Keratinocyte (primary cell): ENCODE results near the gene HOMER1. TPM values are rescaled to one million over a fixed set of nuclear protein-coding genes. Genes with fewer than 3 reads are reported as not detected.

Experiments
- DNase-seq: peaks from one replicate; pipeline ENCODE4 v3.0.0-alpha.2; 2011; ENCODE audit warnings: low read depth, missing footprints, low spot score
- FAIRE-seq: peaks from 2 replicates; lab custom pipeline; 2011; peaks lifted over from hg19 to GRCh38; lab: Jason Lieb, UNC
- H2AFZ ChIP-seq: 2 replicates; pipeline ENCODE4 v1.6.0; 2012; ENCODE audit warnings: low read length, control low read depth, inconsistent platforms; ENCODE audit not compliant: control insufficient read depth
- H3K27ac ChIP-seq: 2 replicates; pipeline ENCODE4 v1.5.1; 2011; ENCODE audit warnings: low read length; ENCODE audit not compliant: control insufficient read depth, insufficient read depth
- H3K27me3 ChIP-seq: 3 replicates; pipeline ENCODE4 v1.6.0; 2011; ENCODE audit warnings: low read length; ENCODE audit not compliant: control insufficient read depth, insufficient read depth; ENCODE audit errors: extremely low read depth
- H3K36me3 ChIP-seq, 2 experiments: 2 replicates in 1 of 2; 3 replicates in 1 of 2; pipeline ENCODE4 v1.5.1; 2011; ENCODE audit warnings: low read length in 2 of 2, mild to moderate bottlenecking in 1 of 2; ENCODE audit not compliant: control insufficient read depth in 2 of 2, insufficient read depth in 2 of 2; ENCODE audit errors: extremely low read depth in 1 of 2
- H3K4me1 ChIP-seq: 3 replicates; pipeline ENCODE4 v1.5.1; 2011; ENCODE audit warnings: low read length; ENCODE audit not compliant: control insufficient read depth, insufficient read depth; ENCODE audit errors: extremely low read depth
- H3K4me2 ChIP-seq: 3 replicates; pipeline ENCODE4 v1.6.0; 2011; ENCODE audit warnings: low read depth, low read length; ENCODE audit not compliant: control insufficient read depth, insufficient read depth; ENCODE audit errors: extremely low read depth
- H3K4me3 ChIP-seq, 3 experiments: fragments of 200-600 bp in 1 of 3; sonication (generic) in 1 of 3; 2 replicates in 2 of 3; 3 replicates in 1 of 3; pipeline ENCODE4 v1.5.1; 2011 to 2016; ENCODE audit warnings: low read length in 3 of 3, mild to moderate bottlenecking in 3 of 3, control low read depth in 2 of 3, inconsistent platforms in 1 of 3, low read depth in 1 of 3, mixed read lengths in 1 of 3, mixed run types in 1 of 3, moderate library complexity in 1 of 3; ENCODE audit not compliant: control insufficient read depth in 2 of 3, insufficient read depth in 2 of 3; ENCODE audit errors: extremely low read depth in 1 of 3
- H3K79me2 ChIP-seq: 2 replicates; pipeline ENCODE4 v1.6.0; 2012; ENCODE audit warnings: low read length; ENCODE audit not compliant: control insufficient read depth, insufficient read depth
- H3K9ac ChIP-seq: 3 replicates; pipeline ENCODE4 v1.6.0; 2011; ENCODE audit warnings: low read length; ENCODE audit not compliant: control insufficient read depth, insufficient read depth; ENCODE audit errors: extremely low read depth
- H3K9me1 ChIP-seq: 3 replicates; pipeline ENCODE4 v1.6.0; 2011; ENCODE audit warnings: low read length; ENCODE audit not compliant: control insufficient read depth, insufficient read depth; ENCODE audit errors: extremely low read depth
- H3K9me3 ChIP-seq: 2 replicates; pipeline ENCODE4 v1.5.1; 2012; ENCODE audit warnings: low read depth, low read length; ENCODE audit not compliant: control insufficient read depth
- H4K20me1 ChIP-seq: 3 replicates; pipeline ENCODE4 v1.6.0; 2011; ENCODE audit warnings: low read length; ENCODE audit not compliant: control insufficient read depth, insufficient read depth; ENCODE audit errors: extremely low read depth
- CTCF ChIP-seq, 3 experiments: IDR thresholded peaks in 1 of 3; conservative IDR thresholded peaks in 1 of 3; optimal IDR thresholded peaks in 1 of 3; 2 replicates in 2 of 3; 3 replicates in 1 of 3; pipeline versions ENCODE3 to v1.5.1; 2011; ENCODE audit warnings: low read length in 3 of 3, mild to moderate bottlenecking in 3 of 3, moderate library complexity in 2 of 3, control low read depth in 1 of 3, inconsistent platforms in 1 of 3; ENCODE audit not compliant: insufficient read depth in 2 of 3; ENCODE audit errors: extremely low read depth in 1 of 3
- EZH2 ChIP-seq: IDR thresholded peaks from one replicate; pipeline ENCODE4 v1.6.1; 2012; ENCODE audit warnings: inconsistent platforms, mild to moderate bottlenecking, low read length, moderate library complexity
- dilution Hi-C: fragments of 300-500 bp; cut with MboI; formaldehyde crosslinking; loops from one replicate; pipeline ENCODE4 v1.7.0; 2020; ENCODE audit warnings: low sequenced_read_pairs; ENCODE audit not compliant: extremely low pct_ligation_motif_present
- polyA plus RNA-seq, 5 experiments: library from polyadenylated mRNA; depleted of rRNA in 3 of 5; stranded (reverse) in 3 of 5; stranded (forward) in 1 of 5; unstranded in 1 of 5; fragments of >200 nt; gene quantifications; 1 replicate in 1 of 5; 2 replicates in 3 of 5; 3 replicates in 1 of 5; pipeline versions ENCODE4 v1.2.1 to v1.2.3, GENCODE V29; 2011 to 2012; ENCODE audit warnings: missing spikeins in 2 of 5, low read depth in 1 of 5, low replicate concordance in 1 of 5

HOMER1 gene
- polyA plus RNA-seq, 1 donor (not counting 4 experiments of a cell fraction or from before 2014, with no cell fraction given): 6.5 TPM

GRCh38 chr5:79514391-79515105, 614 bp upstream of the HOMER1 start:
- Histone ChIP-seq H3K27ac (peak overlapping the region; percentile 90), H3K79me2 (peaks cover 26% of the 10 kb centered on the region), H3K27me3 (no peaks in the 10 kb centered on the region), H3K4me1 (peaks cover 15% of the 10 kb centered on the region), H3K4me3 (peak overlapping the region; percentile 62 to 95 (median 78)), H3K9me3 (no peaks in the 10 kb centered on the region), H3K9ac (peak overlapping the region; percentile 90), H3K9me1 (no peaks in the 10 kb centered on the region), H3K36me3 (no peaks in the 10 kb centered on the region), H4K20me1 (no peaks in the 10 kb centered on the region), H3K4me2 (peak overlapping the region; percentile 85), H2AFZ (peak overlapping the region; percentile 82)
- DNase-seq (peak; percentile 74), FAIRE-seq (peak; percentile 76)
- TF ChIP-seq EZH2: no peak
- TF ChIP-seq CTCF (optimal IDR thresholded peaks at IDR 0.05 in 1 of 3, IDR thresholded peaks at IDR 0.05 in 1 of 3, conservative IDR thresholded peaks at IDR 0.05 in 1 of 3; ENCODE audit: extremely low read depth in 1 of 3, insufficient read depth in 2 of 3, low read length in 3 of 3): no peak
- dilution Hi-C loops: no loop called here

- H3K4me1 ChIP-seq: peaks cover 15% of the 10 kb centered on the region
These were observed 628 bp downstream of the HOMER1 start for GRCh38 chr5:79513308-79513703.

More at GRCh38 chr5:79513308-79513703, 628 bp downstream of the HOMER1 start:
- Histone ChIP-seq H3K9me3 (no peaks in the 10 kb centered on the region), H3K4me2 (peak overlapping the region; percentile 85), H3K9ac (peak overlapping the region; percentile 90), H3K79me2 (peaks cover 34% of the 10 kb centered on the region), H3K9me1 (peaks cover 2% of the 10 kb centered on the region), H2AFZ (peak overlapping the region; percentile 88), H3K4me3 (peak overlapping the region; percentile 62 to 95 (median 78)), H4K20me1 (peaks cover 7% of the 10 kb centered on the region), H3K36me3 (no peaks in the 10 kb centered on the region), H3K27me3 (no peaks in the 10 kb centered on the region), H3K27ac (peak overlapping the region; percentile 90)
- TF ChIP-seq CTCF (optimal IDR thresholded peaks at IDR 0.05 in 1 of 3, IDR thresholded peaks at IDR 0.05 in 1 of 3, conservative IDR thresholded peaks at IDR 0.05 in 1 of 3; ENCODE audit: extremely low read depth in 1 of 3, insufficient read depth in 2 of 3, low read length in 3 of 3) (no peak), EZH2 (no peak)
- no peak for DNase-seq
- FAIRE-seq: no peak
- dilution Hi-C loops: no loop called here
